Measurements from ENCODE around the gene BMP5.

DNA sequence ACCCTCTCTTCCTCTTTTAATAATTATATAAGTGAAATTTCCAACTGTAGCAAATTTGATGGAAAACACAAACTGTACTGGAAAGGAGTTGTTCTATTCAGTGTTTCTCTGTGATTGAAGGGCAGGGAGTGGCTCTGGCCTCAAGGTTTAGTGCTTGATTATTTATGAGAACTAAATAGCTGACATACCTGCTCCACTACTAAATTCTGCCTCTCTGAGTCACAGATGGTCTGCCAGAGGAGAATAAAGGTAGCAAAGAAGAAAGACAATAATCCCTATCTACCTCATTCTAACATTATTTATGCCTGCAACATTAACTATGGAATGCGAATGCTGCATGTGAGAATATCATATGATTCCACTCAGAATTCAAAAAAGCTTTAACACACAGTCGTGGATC, 9.3 kb downstream of the BMP5 start:
- no peak for TF ChIP-seq FOXP2 (optimal IDR thresholded peaks at IDR 0.05; ENCODE audit: control extremely low read depth, extremely low read length, insufficient read depth)
- no peak for TF ChIP-seq POLR2AphosphoS5 (IDR thresholded peaks at IDR 0.05; ENCODE audit: borderline replicate concordance, low read depth, low read length)
- no peak for TF ChIP-seq EZH2 (IDR thresholded peaks at IDR 0.05)
